Astrocyte (in vitro differentiated cells and primary cell): ENCODE data around the gene XDH. TPM values are rescaled to one million over a fixed set of nuclear protein-coding genes. Genes with fewer than 3 reads are reported as not detected.
A peak's percentile ranks its signal among the peaks of the same experiment; 100 is the strongest.

Source experiments
- DNase-seq: peaks from one replicate; pipeline ENCODE4 v3.0.0-alpha.2; 2010; ENCODE audit warnings: low read depth
- FAIRE-seq: peaks from 2 replicates; lab custom pipeline; 2011; peaks lifted over from hg19 to GRCh38; lab: Jason Lieb, UNC
- H2AFZ ChIP-seq: 2 replicates; pipeline ENCODE4 v1.6.0; 2012; ENCODE audit warnings: low read depth, low read length, inconsistent platforms
- H3K27ac ChIP-seq: 2 replicates; pipeline ENCODE4 v1.5.1; 2011; ENCODE audit warnings: low read depth, low read length, inconsistent platforms
- H3K27me3 ChIP-seq: 2 replicates; pipeline ENCODE4 v1.6.0; 2011; ENCODE audit warnings: low read length, inconsistent platforms; ENCODE audit not compliant: insufficient read depth
- H3K36me3 ChIP-seq: 2 replicates; pipeline ENCODE4 v1.5.1; 2011; ENCODE audit warnings: low read length, inconsistent platforms; ENCODE audit not compliant: insufficient read depth
- H3K4me1 ChIP-seq: 2 replicates; pipeline ENCODE4 v1.5.1; 2011; ENCODE audit warnings: low read length, inconsistent platforms; ENCODE audit not compliant: insufficient read depth
- H3K4me2 ChIP-seq: 2 replicates; pipeline ENCODE4 v1.6.0; 2012; ENCODE audit warnings: low read length, inconsistent platforms
- H3K4me3 ChIP-seq: 2 replicates; pipeline ENCODE4 v1.5.1; 2011; ENCODE audit warnings: low read depth, mild to moderate bottlenecking, low read length, inconsistent platforms; ENCODE audit not compliant: insufficient read depth
- H3K79me2 ChIP-seq: 2 replicates; pipeline ENCODE4 v1.6.0; 2012; ENCODE audit warnings: mild to moderate bottlenecking, low read length, inconsistent platforms; ENCODE audit not compliant: insufficient read depth
- H3K9ac ChIP-seq: 2 replicates; pipeline ENCODE4 v1.6.0; 2012; ENCODE audit warnings: mild to moderate bottlenecking, low read length, inconsistent platforms
- H3K9me3 ChIP-seq: 2 replicates; pipeline ENCODE4 v1.5.1; 2012; ENCODE audit warnings: low read depth, mild to moderate bottlenecking, low read length, inconsistent platforms; ENCODE audit not compliant: insufficient read depth
- H4K20me1 ChIP-seq: 2 replicates; pipeline ENCODE4 v1.6.0; 2012; ENCODE audit warnings: low read length, inconsistent platforms; ENCODE audit not compliant: insufficient read depth
- H3K27ac Mint-ChIP-seq: one replicate; pipeline ENCODE4 v1.8.0; 2021; ENCODE audit warnings: mild to moderate bottlenecking, mixed read lengths; ENCODE audit not compliant: unreplicated experiment
- H3K27me3 Mint-ChIP-seq: one replicate; pipeline ENCODE4 v1.8.0; 2021; ENCODE audit warnings: low read depth, mixed read lengths; ENCODE audit not compliant: unreplicated experiment
- H3K36me3 Mint-ChIP-seq: one replicate; pipeline ENCODE4 v1.8.0; 2021; ENCODE audit warnings: low read depth, mixed read lengths; ENCODE audit not compliant: unreplicated experiment
- H3K4me1 Mint-ChIP-seq: one replicate; pipeline ENCODE4 v1.8.0; 2021; ENCODE audit warnings: low read depth, mixed read lengths; ENCODE audit not compliant: unreplicated experiment
- H3K4me3 Mint-ChIP-seq: one replicate; pipeline ENCODE4 v1.8.0; 2021; ENCODE audit warnings: mild to moderate bottlenecking, moderate library complexity, mixed read lengths; ENCODE audit not compliant: unreplicated experiment
- H3K9me3 Mint-ChIP-seq: one replicate; pipeline ENCODE4 v1.8.0; 2021; ENCODE audit warnings: mild to moderate bottlenecking, mixed read lengths; ENCODE audit not compliant: unreplicated experiment
- CTCF ChIP-seq: IDR thresholded peaks from 2 replicates; pipeline ENCODE4 v1.5.1; 2011; ENCODE audit warnings: low read depth, mild to moderate bottlenecking, inconsistent platforms, low read length, moderate library complexity; ENCODE audit not compliant: insufficient read depth
- EZH2 ChIP-seq: IDR thresholded peaks from 2 replicates; pipeline ENCODE4 v1.6.1; 2012; ENCODE audit warnings: mild to moderate bottlenecking, low read length, inconsistent platforms; ENCODE audit not compliant: insufficient read depth
- total RNA-seq: library from RNA; stranded (reverse); gene quantifications from 2 replicates; pipeline ENCODE4 v1.2.1, GENCODE V29; 2021

The XDH gene
- total RNA-seq, 1 donor from 2014 or later: 2.2 TPM

GRCh38 chr2:31378791-31379501, 35.6 kb downstream of the XDH start:
- no peak overlapping the region for H3K4me2 ChIP-seq
- H3K79me2 ChIP-seq: no peaks in the 10 kb centered on the region
- peaks cover 4% of the 10 kb centered on the region for H3K9me3 Mint-ChIP-seq
- H3K9ac ChIP-seq: no peak overlapping the region
- peak overlapping the region; percentile 53 for H2AFZ ChIP-seq
- no peak for FAIRE-seq
- H3K4me1 ChIP-seq: peaks cover 17% of the 10 kb centered on the region
- H3K27ac ChIP-seq: no peak overlapping the region
- H3K27me3 ChIP-seq: no peaks in the 10 kb centered on the region
- no peak overlapping the region for H3K4me3 Mint-ChIP-seq
- TF ChIP-seq EZH2 (no peak), CTCF (no peak)
- peaks cover 21% of the 10 kb centered on the region for H3K4me1 Mint-ChIP-seq
- peaks cover 2% of the 10 kb centered on the region for H3K27me3 Mint-ChIP-seq
- peaks cover 6% of the 10 kb centered on the region for H3K36me3 Mint-ChIP-seq
- H4K20me1 ChIP-seq: no peaks in the 10 kb centered on the region
- no peak for DNase-seq
- no peak overlapping the region for H3K27ac Mint-ChIP-seq
- no peaks in the 10 kb centered on the region for H3K36me3 ChIP-seq
- H3K9me3 ChIP-seq: no peaks in the 10 kb centered on the region
- H3K4me3 ChIP-seq: no peak overlapping the region

- peaks cover 16% of the 10 kb centered on the region for H3K4me1 Mint-ChIP-seq
- H3K27ac Mint-ChIP-seq: no peak overlapping the region
- H2AFZ ChIP-seq: no peak overlapping the region
- H3K4me3 ChIP-seq: no peak overlapping the region
- H3K9me3 Mint-ChIP-seq: peaks cover 4% of the 10 kb centered on the region
- TF ChIP-seq CTCF (no peak), EZH2 (no peak)
- H3K4me1 ChIP-seq: peaks cover 12% of the 10 kb centered on the region
- H3K36me3 Mint-ChIP-seq: peaks cover 6% of the 10 kb centered on the region
- no peaks in the 10 kb centered on the region for H3K27me3 ChIP-seq
- H3K9me3 ChIP-seq: no peaks in the 10 kb centered on the region
- no peaks in the 10 kb centered on the region for H3K79me2 ChIP-seq
- H3K4me2 ChIP-seq: no peak overlapping the region
- no peak overlapping the region for H3K9ac ChIP-seq
- H3K4me3 Mint-ChIP-seq: no peak overlapping the region
- H3K27ac ChIP-seq: no peak overlapping the region
- H3K27me3 Mint-ChIP-seq: peaks cover 2% of the 10 kb centered on the region
- DNase-seq (no peak), FAIRE-seq (no peak)
- no peaks in the 10 kb centered on the region for H4K20me1 ChIP-seq
- H3K36me3 ChIP-seq: no peaks in the 10 kb centered on the region
These were observed 36.2 kb downstream of the XDH start for GRCh38 chr2:31378389-31378788.

GRCh38 chr2:31373127-31373526, 41.4 kb downstream of the XDH start:
- no peak overlapping the region for H3K4me2 ChIP-seq
- H3K36me3 Mint-ChIP-seq: peaks cover 3% of the 10 kb centered on the region
- DNase-seq (no peak), FAIRE-seq (no peak)
- H3K4me1 Mint-ChIP-seq: no peaks in the 10 kb centered on the region
- H2AFZ ChIP-seq: no peak overlapping the region
- H3K9me3 Mint-ChIP-seq: peaks cover 1% of the 10 kb centered on the region
- TF ChIP-seq EZH2 (no peak), CTCF (no peak)
- H3K4me1 ChIP-seq: no peaks in the 10 kb centered on the region
- no peaks in the 10 kb centered on the region for H3K9me3 ChIP-seq
- no peaks in the 10 kb centered on the region for H3K27me3 ChIP-seq
- no peak overlapping the region for H3K4me3 ChIP-seq
- H4K20me1 ChIP-seq: no peaks in the 10 kb centered on the region
- H3K79me2 ChIP-seq: no peaks in the 10 kb centered on the region
- H3K27ac ChIP-seq: no peak overlapping the region
- H3K36me3 ChIP-seq: no peaks in the 10 kb centered on the region
- no peak overlapping the region for H3K9ac ChIP-seq
- H3K27me3 Mint-ChIP-seq: peaks cover 2% of the 10 kb centered on the region
- H3K27ac Mint-ChIP-seq: no peak overlapping the region
- no peak overlapping the region for H3K4me3 Mint-ChIP-seq
